GM19035 (cell line): Measurements from ENCODE around the gene ZCCHC3.
A peak's percentile ranks its signal among the peaks of the same experiment; 100 is the strongest.
"Not testable (repeated sequence)": the region's sequence is repeated elsewhere in the genome, so short reads cannot be mapped to it uniquely, and the experiment has no call there.

Experiments
- ATAC-seq: cut with Tn5 transposase; IDR thresholded peaks from one replicate; pipeline ENCODE4 v1.9.1; 2021; ENCODE audit not compliant: unreplicated experiment

The ZCCHC3 gene, protein sequence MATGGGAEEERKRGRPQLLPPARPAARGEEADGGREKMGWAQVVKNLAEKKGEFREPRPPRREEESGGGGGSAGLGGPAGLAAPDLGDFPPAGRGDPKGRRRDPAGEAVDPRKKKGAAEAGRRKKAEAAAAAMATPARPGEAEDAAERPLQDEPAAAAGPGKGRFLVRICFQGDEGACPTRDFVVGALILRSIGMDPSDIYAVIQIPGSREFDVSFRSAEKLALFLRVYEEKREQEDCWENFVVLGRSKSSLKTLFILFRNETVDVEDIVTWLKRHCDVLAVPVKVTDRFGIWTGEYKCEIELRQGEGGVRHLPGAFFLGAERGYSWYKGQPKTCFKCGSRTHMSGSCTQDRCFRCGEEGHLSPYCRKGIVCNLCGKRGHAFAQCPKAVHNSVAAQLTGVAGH

DNA sequence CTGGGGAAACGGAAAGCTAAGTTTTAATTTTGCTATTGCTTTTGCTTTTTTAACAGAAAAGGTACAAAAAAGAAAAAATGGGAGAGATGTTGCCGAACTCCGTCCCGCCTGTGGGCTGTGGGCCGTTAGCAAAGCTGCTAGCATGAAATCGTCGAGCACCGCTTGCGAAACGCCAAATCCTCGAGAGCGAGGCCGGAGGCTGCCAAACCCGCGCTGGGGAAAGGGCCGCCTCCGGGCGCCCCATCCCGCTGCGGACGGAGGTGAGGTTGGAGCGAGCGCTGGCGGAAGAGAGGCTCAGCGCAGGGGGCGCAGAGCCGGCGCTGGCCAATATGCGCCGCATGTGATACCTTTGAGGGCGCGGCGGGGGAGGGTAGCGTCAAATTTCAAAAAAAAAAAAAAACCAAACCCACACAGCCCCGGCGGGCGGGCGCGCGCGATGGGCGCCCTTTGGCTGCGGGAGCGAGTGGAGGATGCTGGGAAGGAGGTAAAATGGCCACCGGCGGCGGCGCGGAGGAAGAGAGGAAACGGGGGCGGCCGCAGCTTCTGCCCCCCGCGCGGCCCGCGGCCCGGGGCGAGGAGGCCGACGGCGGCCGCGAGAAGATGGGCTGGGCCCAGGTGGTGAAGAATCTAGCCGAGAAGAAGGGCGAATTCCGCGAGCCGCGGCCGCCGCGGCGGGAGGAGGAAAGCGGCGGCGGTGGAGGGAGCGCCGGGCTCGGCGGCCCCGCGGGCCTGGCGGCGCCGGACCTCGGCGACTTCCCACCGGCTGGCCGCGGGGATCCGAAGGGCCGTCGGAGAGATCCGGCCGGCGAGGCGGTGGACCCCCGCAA, at the start of gene ZCCHC3:
ZCCHC3 (plus strand) TSS at position 473 of the 827 bp plus-strand sequence; CDS start at position 490, 17 bp downstream.
- peak; percentile 79 for ATAC-seq

DNA sequence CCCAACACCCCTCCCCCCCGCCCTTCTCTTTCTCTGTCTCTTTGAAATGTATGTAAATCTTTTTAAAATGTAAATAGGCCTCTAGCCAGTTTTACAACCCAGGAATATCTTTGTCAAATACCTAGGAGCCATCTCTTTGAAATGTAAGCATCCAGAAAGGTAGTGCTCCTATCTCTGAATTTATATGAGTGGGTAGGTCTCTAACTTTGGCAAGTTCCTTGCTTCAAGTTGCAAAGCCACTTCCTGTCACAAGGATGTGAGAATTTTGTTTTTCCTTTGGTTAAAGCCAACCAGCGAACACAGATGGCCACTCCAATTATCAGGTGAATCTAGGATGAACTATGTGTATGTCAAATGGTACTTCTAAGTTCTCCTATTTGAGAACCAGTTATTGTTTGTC, 46.0 kb upstream of the ZCCHC3 start:
- ATAC-seq, result no peak

- no peak for ATAC-seq
Observed at GRCh38 chr20:252801-253200, 44.6 kb upstream of the ZCCHC3 start.

DNA sequence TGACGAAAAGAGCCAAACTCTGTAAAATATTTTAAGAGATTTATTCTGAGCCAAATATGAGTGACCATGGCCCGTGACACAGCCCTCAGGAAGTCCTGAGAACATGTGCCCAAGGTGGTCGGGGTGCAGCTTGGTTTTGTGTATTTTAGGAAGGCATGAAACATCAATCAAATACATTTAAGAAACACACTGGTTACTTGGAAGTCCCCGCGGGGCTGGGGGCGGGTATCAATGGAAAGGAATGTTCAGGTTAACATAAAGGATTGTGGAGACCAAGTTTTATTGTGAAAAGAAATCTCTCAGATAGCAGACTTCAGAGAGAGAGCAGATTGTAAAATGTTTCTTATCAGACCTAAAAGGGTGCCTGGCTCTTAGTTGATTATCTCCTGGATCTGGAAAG, 43.9 kb upstream of the ZCCHC3 start:
- not testable (repeated sequence) for ATAC-seq

- ATAC-seq, result no peak
Observed at GRCh38 chr20:257419-257818, 40.0 kb upstream of the ZCCHC3 start, which contains the start of gene DEFB132. Gene DEFB132 (plus strand): TSS chr20:257724. CDS start chr20:257779, 55 bp downstream.

- no peak for ATAC-seq
Observed at GRCh38 chr20:258269-258858, 39.0 kb upstream of the ZCCHC3 start.

GRCh38 chr20:258963-259362, 38.4 kb upstream of the ZCCHC3 start:
- no peak for ATAC-seq

- ATAC-seq, result no peak
Observed at GRCh38 chr20:259981-260380, 37.4 kb upstream of the ZCCHC3 start.

DNA sequence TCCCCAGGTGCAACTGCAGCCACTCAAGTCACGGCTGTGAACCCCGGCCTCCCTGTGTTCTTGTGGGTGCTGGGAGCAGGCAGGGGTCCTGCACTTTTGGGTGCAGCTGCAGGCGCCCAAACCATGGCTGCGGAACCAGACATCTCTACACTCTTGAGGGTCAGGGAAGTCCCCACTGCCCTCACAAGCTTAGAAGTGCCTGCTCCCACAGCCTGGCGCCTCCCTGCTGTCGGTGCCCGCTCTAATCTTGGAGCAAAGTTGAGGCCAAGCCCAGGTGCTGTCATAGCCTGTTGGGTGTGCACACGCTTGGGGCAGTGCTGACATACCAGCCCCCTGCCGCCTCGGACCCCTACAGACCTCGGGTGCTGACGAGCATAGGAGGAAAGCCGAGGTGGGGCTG, 33.7 kb upstream of the ZCCHC3 start:
- no peak for ATAC-seq

GRCh38 chr20:266596-267562, 30.5 kb upstream of the ZCCHC3 start:
- ATAC-seq, result peak; percentile 88

DNA sequence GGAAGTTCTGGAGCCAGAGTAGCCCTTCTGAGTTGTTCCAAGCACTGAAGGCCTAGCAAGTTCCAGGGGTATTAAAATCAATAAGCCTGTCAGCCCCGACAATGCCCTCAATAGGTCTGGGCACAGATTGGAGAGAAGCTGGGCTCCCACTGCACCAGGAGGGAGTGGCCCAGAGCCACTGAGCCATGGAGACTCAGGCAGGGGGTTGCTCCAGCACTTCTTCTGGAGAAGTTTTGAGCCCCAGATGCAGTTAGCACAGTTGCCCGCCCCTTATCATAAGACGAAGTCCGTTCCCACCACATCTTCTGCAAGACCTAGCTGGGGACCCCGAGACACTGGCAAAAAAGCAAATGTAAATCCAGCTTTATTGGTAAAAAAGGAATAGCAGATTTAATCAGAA, 26.9 kb upstream of the ZCCHC3 start:
- ATAC-seq, result no peak

GRCh38 chr20:271069-271468, 26.3 kb upstream of the ZCCHC3 start:
- no peak for ATAC-seq

- no peak for ATAC-seq
Observed at GRCh38 chr20:271528-271927, 25.8 kb upstream of the ZCCHC3 start.

DNA sequence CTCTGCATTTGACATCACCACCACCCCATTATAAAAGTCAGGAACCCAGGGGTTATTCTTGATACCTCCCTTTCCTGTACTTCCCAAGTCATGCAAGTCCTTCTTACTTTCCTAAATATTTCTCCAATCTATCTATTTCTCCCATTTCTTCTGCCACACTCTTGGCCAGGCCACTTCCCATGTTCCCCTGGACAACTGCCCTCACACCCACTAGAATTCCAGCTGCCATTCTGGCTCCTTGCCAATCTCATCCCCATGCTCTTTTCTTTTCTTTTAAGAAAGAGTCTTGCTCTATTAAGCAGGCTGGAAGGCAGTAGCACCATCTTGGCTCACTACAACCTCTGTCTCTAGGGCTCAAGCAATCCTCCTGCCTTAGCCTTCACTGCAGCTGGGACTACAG, 24.7 kb upstream of the ZCCHC3 start:
- ATAC-seq, result no peak

DNA sequence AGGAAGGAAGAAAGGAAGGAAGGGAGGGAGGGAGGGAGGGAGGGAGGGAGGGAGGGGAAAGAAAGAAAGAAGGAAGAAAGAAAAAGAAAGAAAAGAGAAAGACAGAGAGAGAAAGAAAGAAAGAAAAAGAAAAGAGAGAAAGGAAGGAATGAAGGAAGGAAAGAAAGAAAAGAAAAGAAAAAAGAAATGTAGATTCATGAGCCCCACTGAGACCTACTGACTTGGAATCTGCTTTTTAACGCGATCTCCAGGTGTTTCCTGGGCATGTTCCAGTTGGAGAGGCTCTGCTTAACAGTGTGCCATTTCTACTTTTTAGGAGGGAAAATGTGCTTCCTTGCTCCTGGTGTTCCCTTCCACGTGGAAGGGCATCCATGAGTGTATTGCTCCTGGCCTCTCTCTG, 23.5 kb upstream of the ZCCHC3 start:
- no peak for ATAC-seq

DNA sequence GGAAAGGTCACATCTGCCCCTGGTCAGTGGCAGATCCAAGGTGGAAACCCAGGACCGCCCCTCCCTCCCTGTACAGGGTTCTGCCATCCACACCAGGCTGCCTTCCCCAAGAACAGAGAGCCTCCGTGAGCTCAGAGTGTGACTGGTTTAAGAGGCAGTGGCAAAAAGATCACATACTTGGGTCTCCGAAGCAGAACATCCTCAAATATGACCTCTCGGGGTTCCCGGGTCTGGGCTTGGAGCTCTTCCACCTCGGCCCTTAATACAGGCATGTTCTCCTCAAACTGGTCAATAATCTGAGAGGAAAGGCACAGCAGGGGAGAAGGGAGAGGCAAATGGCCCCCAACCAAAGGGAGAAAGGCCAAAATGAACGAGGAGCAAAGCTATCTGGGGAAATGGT, 21.6 kb upstream of the ZCCHC3 start:
- no peak for ATAC-seq

GRCh38 chr20:276620-277495, 20.5 kb upstream of the ZCCHC3 start:
- no peak for ATAC-seq

DNA sequence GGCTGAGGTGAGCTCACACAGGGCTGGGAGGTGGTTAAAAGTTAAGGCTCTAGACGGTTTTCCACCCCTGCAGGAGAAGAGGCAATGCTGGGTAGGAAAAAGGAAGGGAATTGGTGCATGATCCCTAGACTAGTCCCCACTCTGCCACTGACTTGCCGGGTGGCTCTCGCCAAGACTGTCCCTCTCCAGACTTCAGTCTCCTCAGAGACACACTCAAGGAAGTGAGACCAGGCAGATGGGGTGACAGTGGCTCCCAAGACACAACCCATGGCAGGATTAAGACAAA, 19.9 kb upstream of the ZCCHC3 start:
- ATAC-seq, result no peak

DNA sequence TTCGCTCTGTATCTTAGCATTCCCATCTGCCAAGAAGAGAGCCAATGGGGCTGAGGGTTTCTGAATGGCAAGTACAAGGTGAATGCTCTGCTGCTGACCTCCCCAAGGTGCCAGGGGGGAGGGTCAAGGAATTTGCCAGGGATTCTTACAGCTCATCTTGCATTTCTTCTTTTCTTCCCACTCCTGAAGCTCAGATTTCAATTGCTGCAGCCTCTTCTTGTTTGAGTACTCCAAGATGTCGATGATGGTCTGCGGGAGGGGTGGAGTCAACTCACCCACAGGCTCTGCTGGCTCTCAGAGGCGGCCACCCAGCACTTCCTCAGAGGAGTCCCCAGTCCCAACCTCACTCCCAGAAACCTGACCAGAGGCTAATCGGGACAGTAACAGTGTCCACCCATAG, 19.2 kb upstream of the ZCCHC3 start:
- no peak for ATAC-seq
